ENCODE measurements around the gene ME3.

DNA sequence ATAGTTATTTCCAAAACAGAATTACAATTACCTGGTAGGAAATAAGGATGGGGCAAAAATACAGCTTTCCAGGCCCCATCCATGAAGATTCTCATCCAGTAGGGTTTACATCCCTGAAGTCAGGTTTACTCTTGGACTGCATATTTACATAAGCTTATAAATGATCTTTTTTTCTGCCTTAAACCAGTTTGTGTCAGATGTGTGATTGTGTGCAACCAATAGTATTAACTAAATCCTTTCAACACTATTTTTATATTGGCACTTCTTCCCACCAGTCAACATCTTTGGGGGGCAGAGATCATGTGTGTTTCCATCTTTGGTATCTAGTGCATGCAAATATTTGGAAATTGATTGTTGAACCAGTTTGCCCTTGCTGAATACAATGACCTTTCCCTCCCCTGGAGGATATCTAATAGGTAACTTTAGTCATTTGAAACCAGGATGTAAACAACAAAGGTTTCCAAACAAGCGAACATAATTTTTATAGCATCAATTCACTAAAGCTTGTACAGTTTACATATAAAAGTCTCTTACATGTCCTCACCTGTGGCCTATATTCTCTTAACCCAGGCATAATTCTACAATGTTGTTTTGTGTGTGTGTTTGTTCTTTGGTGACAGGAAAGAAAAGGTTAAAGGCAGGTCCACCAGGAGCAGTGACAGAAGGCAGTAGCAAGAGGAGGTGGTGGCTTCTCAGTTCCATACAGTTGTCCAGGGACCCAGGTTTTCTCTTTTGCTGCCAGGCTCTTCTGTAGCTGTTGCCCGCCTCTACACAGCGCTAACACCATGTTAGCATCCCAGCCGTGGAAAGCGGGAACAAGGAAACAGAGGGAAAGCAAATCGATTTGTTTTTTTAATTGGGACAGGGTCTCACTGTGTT lies 1.7 kb upstream of the ME3 start:
- TF ChIP-seq, protein P1, sequence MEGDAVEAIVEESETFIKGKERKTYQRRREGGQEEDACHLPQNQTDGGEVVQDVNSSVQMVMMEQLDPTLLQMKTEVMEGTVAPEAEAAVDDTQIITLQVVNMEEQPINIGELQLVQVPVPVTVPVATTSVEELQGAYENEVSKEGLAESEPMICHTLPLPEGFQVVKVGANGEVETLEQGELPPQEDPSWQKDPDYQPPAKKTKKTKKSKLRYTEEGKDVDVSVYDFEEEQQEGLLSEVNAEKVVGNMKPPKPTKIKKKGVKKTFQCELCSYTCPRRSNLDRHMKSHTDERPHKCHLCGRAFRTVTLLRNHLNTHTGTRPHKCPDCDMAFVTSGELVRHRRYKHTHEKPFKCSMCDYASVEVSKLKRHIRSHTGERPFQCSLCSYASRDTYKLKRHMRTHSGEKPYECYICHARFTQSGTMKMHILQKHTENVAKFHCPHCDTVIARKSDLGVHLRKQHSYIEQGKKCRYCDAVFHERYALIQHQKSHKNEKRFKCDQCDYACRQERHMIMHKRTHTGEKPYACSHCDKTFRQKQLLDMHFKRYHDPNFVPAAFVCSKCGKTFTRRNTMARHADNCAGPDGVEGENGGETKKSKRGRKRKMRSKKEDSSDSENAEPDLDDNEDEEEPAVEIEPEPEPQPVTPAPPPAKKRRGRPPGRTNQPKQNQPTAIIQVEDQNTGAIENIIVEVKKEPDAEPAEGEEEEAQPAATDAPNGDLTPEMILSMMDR (IDR thresholded peaks at IDR 0.05): no peak
- no peak for TF ChIP-seq EZH2 (IDR thresholded peaks at IDR 0.05; ENCODE audit: borderline replicate concordance, insufficient read depth, low read depth, low read length, poor library complexity, severe bottlenecking)
